GM23338 (cell line): ENCODE results near the gene PER2. TPM values are rescaled to one million over a fixed set of nuclear protein-coding genes. Genes with fewer than 3 reads are reported as not detected.
A peak's percentile ranks its signal among the peaks of the same experiment; 100 is the strongest.

ENCODE experiments used
- ATAC-seq: fragments of 200-7000 bp; cut with Tn5 transposase; 3 replicates; pipeline ENCODE4 v1.9.1; 2020
- DNase-seq: peaks from one replicate; pipeline ENCODE4 v3.0.0-alpha.2; 2015; ENCODE audit warnings: low spot score
- H2AFZ ChIP-seq: fragments of 200-600 bp; sonication (generic); 2 replicates; pipeline ENCODE4 v1.8.0; 2016; ENCODE audit warnings: antibody characterized with exemption, mild to moderate bottlenecking, moderate library complexity
- H3F3A ChIP-seq: fragments of 200-600 bp; sonication (generic); replicated peaks from 2 replicates; pipeline ENCODE4 v1.8.0; 2017; ENCODE audit warnings: antibody characterized with exemption, mixed run types, low read depth
- H3K27ac ChIP-seq: fragments of 200-600 bp; sonication (generic); 2 replicates; pipeline ENCODE4 v1.6.1; 2016; ENCODE audit warnings: low read depth
- H3K27me3 ChIP-seq: fragments of 200-600 bp; sonication (generic); 2 replicates; pipeline ENCODE4 v1.8.0; 2016; ENCODE audit warnings: mild to moderate bottlenecking, mixed run types, moderate library complexity; ENCODE audit not compliant: insufficient read depth
- H3K36me3 ChIP-seq: fragments of 200-600 bp; sonication (generic); 2 replicates; pipeline ENCODE4 v1.8.0; 2016; ENCODE audit warnings: mild to moderate bottlenecking; ENCODE audit not compliant: insufficient read depth
- H3K4me1 ChIP-seq: fragments of 200-600 bp; sonication (generic); 2 replicates; pipeline ENCODE4 v1.8.0; 2016; ENCODE audit warnings: mild to moderate bottlenecking, moderate library complexity; ENCODE audit not compliant: insufficient read depth
- H3K4me2 ChIP-seq: fragments of 200-600 bp; sonication (generic); 2 replicates; pipeline ENCODE4 v1.7.1; 2017; ENCODE audit warnings: mixed run types
- H3K4me3 ChIP-seq: fragments of 200-600 bp; sonication (generic); 2 replicates; pipeline ENCODE4 v1.6.1; 2016; ENCODE audit warnings: mixed run types
- H3K79me2 ChIP-seq: fragments of 200-600 bp; sonication (generic); replicated peaks from 2 replicates; pipeline ENCODE4 v1.8.0; 2017; ENCODE audit warnings: mild to moderate bottlenecking; ENCODE audit not compliant: insufficient read depth
- H3K9me2 ChIP-seq: fragments of 200-600 bp; sonication (generic); 2 replicates; pipeline ENCODE4 v1.8.0; 2017; ENCODE audit not compliant: insufficient read depth
- H4K20me1 ChIP-seq: fragments of 200-600 bp; sonication (generic); replicated peaks from 2 replicates; pipeline ENCODE4 v1.8.0; 2017; ENCODE audit warnings: mild to moderate bottlenecking; ENCODE audit not compliant: insufficient read depth
- H3K27ac Mint-ChIP-seq: 2 replicates; pipeline ENCODE4 v1.8.0; 2020; ENCODE audit warnings: inconsistent platforms, mild to moderate bottlenecking, moderate library complexity, mixed read lengths
- H3K27me3 Mint-ChIP-seq: 3 replicates; pipeline ENCODE4 v1.8.0; 2022; ENCODE audit warnings: low read depth, mild to moderate bottlenecking, moderate library complexity, mixed read lengths, inconsistent platforms; ENCODE audit not compliant: insufficient read depth, poor library complexity
- H3K36me3 Mint-ChIP-seq: 3 replicates; pipeline ENCODE4 v1.8.0; 2021; ENCODE audit warnings: low read depth, mild to moderate bottlenecking, inconsistent platforms, moderate library complexity, mixed read lengths
- H3K4me1 Mint-ChIP-seq: 3 replicates; pipeline ENCODE4 v1.8.0; 2020; ENCODE audit warnings: mild to moderate bottlenecking, inconsistent platforms, mixed read lengths
- H3K4me3 Mint-ChIP-seq: 3 replicates; pipeline ENCODE4 v1.8.0; 2021; ENCODE audit warnings: moderate library complexity, mild to moderate bottlenecking, inconsistent platforms, mixed read lengths
- H3K9me3 Mint-ChIP-seq: 3 replicates; pipeline ENCODE4 v1.8.0; 2020; ENCODE audit warnings: moderate library complexity, mild to moderate bottlenecking, inconsistent platforms, mixed read lengths
- CREB1 ChIP-seq: fragments of 250-450 bp; sonication (Bioruptor Pico); IDR thresholded peaks from 2 replicates; pipeline ENCODE4 v1.5.0; 2020; ENCODE audit warnings: low read depth, mild to moderate bottlenecking, moderate library complexity
- EZH2 ChIP-seq: fragments of 200-600 bp; sonication (generic); IDR thresholded peaks from one replicate; pipeline ENCODE4 v1.8.0; 2017; ENCODE audit warnings: antibody characterized with exemption, mild to moderate bottlenecking, low read depth; ENCODE audit not compliant: unreplicated experiment
- EZH2phosphoT487 ChIP-seq: fragments of 200-600 bp; sonication (generic); IDR thresholded peaks from one replicate; pipeline ENCODE4 v1.8.1; 2018; ENCODE audit warnings: antibody characterized with exemption; ENCODE audit not compliant: unreplicated experiment
- JUNB ChIP-seq: IDR thresholded peaks from one replicate; pipeline ENCODE4 v1.6.1; 2016; ENCODE audit warnings: antibody characterized with exemption; ENCODE audit not compliant: unreplicated experiment
- NANOG ChIP-seq: IDR thresholded peaks from 2 replicates; pipeline ENCODE4 v1.6.1; 2016; ENCODE audit warnings: antibody characterized with exemption, borderline replicate concordance
- POLR2AphosphoS5 ChIP-seq: IDR thresholded peaks from 2 replicates; pipeline ENCODE4 v1.6.1; 2016; ENCODE audit warnings: antibody characterized with exemption, low read depth
- STAT1 ChIP-seq: IDR thresholded peaks from one replicate; pipeline ENCODE4 v1.6.1; 2016; ENCODE audit warnings: antibody characterized with exemption; ENCODE audit not compliant: unreplicated experiment
- ZNF114 ChIP-seq: fragments of 250-450 bp; sonication (Bioruptor Pico); IDR thresholded peaks from 2 replicates; pipeline ENCODE4 v1.5.0; 2020; ENCODE audit warnings: mild to moderate bottlenecking, moderate library complexity
- ZNF331 ChIP-seq: fragments of 250-450 bp; sonication (Bioruptor Pico); IDR thresholded peaks from 2 replicates; pipeline ENCODE4 v1.5.0; 2020; ENCODE audit warnings: low read depth, mild to moderate bottlenecking, moderate library complexity
- polyA plus RNA-seq: library from polyadenylated mRNA; unstranded; fragments of >200 nt; fragmentation: Nextera tagmentation; extraction: Ambion mirVana; gene quantifications from 2 replicates; pipeline ENCODE4 v1.2.1, GENCODE V29; 2016
- total RNA-seq: library from RNA; depleted of rRNA; stranded (reverse); fragments of >200 nt; shearing (Covaris generic); gene quantifications from 2 replicates; pipeline ENCODE4 v1.2.3, GENCODE V29; 2014
- TF ChIP-seq, protein P1 (sequence below): IDR thresholded peaks from 2 replicates; pipeline ENCODE4 v1.6.1; 2016; ENCODE audit warnings: antibody characterized with exemption
- TF ChIP-seq, protein P2 (sequence below): IDR thresholded peaks from one replicate; pipeline ENCODE4 v1.6.1; 2018; ENCODE audit warnings: antibody characterized with exemption; ENCODE audit not compliant: unreplicated experiment
- TF ChIP-seq, protein P3 (sequence below), 2 experiments: fragments of 200-600 bp in 1 of 2; sonication (generic) in 1 of 2; conservative IDR thresholded peaks; 2 replicates each; pipeline versions ENCODE4 v1.5.1 to v1.6.1; 2016 to 2017; ENCODE audit warnings: antibody characterized with exemption in 2 of 2, low read depth in 2 of 2, mild to moderate bottlenecking in 2 of 2, moderate library complexity in 1 of 2
- TF ChIP-seq, protein P4 (sequence below): fragments of 250-450 bp; sonication (Bioruptor Pico); IDR thresholded peaks from 2 replicates; pipeline ENCODE4 v1.5.0; 2020; ENCODE audit warnings: mild to moderate bottlenecking, moderate library complexity

The PER2 gene
- total and polyA plus RNA-seq, 2 experiments from 2014 or later, result 2.2 to 4.6 TPM

DNA sequence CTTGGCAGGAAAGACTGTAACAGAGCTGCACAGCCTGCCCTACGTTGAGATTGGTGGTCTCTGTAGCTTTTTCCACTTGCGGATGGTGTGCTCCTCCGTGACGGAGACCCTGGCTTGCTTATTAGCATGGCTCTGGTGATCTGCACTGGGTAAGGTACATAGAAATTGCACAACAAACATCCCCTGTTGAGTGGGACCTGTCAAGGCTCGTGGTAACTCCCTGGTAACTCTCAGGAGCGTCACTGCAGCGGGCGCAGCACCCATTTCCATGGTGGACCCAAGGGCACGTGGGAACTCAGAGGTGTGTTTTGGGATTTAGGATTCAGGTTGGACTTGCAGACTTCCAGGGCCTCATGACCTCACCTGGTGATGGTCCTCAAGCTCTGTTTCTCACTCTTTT lies 33.1 kb upstream of the PER2 start:
- no peak overlapping the region for H3K27ac ChIP-seq
- no peak for TF ChIP-seq NANOG
- no peak for TF ChIP-seq ZNF114
- TF ChIP-seq STAT1, result no peak
- no peak for TF ChIP-seq EZH2
- TF ChIP-seq, protein P1, sequence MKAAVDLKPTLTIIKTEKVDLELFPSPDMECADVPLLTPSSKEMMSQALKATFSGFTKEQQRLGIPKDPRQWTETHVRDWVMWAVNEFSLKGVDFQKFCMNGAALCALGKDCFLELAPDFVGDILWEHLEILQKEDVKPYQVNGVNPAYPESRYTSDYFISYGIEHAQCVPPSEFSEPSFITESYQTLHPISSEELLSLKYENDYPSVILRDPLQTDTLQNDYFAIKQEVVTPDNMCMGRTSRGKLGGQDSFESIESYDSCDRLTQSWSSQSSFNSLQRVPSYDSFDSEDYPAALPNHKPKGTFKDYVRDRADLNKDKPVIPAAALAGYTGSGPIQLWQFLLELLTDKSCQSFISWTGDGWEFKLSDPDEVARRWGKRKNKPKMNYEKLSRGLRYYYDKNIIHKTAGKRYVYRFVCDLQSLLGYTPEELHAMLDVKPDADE, result no peak
- TF ChIP-seq CREB1 (CRISPR knock-in tag), result no peak
- no peak for TF ChIP-seq POLR2AphosphoS5
- no peak for TF ChIP-seq ZNF331 (CRISPR knock-in tag)
- TF ChIP-seq, protein P2, sequence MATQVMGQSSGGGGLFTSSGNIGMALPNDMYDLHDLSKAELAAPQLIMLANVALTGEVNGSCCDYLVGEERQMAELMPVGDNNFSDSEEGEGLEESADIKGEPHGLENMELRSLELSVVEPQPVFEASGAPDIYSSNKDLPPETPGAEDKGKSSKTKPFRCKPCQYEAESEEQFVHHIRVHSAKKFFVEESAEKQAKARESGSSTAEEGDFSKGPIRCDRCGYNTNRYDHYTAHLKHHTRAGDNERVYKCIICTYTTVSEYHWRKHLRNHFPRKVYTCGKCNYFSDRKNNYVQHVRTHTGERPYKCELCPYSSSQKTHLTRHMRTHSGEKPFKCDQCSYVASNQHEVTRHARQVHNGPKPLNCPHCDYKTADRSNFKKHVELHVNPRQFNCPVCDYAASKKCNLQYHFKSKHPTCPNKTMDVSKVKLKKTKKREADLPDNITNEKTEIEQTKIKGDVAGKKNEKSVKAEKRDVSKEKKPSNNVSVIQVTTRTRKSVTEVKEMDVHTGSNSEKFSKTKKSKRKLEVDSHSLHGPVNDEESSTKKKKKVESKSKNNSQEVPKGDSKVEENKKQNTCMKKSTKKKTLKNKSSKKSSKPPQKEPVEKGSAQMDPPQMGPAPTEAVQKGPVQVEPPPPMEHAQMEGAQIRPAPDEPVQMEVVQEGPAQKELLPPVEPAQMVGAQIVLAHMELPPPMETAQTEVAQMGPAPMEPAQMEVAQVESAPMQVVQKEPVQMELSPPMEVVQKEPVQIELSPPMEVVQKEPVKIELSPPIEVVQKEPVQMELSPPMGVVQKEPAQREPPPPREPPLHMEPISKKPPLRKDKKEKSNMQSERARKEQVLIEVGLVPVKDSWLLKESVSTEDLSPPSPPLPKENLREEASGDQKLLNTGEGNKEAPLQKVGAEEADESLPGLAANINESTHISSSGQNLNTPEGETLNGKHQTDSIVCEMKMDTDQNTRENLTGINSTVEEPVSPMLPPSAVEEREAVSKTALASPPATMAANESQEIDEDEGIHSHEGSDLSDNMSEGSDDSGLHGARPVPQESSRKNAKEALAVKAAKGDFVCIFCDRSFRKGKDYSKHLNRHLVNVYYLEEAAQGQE, result no peak
- TF ChIP-seq EZH2phosphoT487, result no peak
- TF ChIP-seq, protein P3, sequence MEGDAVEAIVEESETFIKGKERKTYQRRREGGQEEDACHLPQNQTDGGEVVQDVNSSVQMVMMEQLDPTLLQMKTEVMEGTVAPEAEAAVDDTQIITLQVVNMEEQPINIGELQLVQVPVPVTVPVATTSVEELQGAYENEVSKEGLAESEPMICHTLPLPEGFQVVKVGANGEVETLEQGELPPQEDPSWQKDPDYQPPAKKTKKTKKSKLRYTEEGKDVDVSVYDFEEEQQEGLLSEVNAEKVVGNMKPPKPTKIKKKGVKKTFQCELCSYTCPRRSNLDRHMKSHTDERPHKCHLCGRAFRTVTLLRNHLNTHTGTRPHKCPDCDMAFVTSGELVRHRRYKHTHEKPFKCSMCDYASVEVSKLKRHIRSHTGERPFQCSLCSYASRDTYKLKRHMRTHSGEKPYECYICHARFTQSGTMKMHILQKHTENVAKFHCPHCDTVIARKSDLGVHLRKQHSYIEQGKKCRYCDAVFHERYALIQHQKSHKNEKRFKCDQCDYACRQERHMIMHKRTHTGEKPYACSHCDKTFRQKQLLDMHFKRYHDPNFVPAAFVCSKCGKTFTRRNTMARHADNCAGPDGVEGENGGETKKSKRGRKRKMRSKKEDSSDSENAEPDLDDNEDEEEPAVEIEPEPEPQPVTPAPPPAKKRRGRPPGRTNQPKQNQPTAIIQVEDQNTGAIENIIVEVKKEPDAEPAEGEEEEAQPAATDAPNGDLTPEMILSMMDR (conservative IDR thresholded peaks at IDR 0.05; ENCODE audit: low read depth in 2 of 2), result no peak
- no peak for TF ChIP-seq JUNB
- TF ChIP-seq, protein P4, sequence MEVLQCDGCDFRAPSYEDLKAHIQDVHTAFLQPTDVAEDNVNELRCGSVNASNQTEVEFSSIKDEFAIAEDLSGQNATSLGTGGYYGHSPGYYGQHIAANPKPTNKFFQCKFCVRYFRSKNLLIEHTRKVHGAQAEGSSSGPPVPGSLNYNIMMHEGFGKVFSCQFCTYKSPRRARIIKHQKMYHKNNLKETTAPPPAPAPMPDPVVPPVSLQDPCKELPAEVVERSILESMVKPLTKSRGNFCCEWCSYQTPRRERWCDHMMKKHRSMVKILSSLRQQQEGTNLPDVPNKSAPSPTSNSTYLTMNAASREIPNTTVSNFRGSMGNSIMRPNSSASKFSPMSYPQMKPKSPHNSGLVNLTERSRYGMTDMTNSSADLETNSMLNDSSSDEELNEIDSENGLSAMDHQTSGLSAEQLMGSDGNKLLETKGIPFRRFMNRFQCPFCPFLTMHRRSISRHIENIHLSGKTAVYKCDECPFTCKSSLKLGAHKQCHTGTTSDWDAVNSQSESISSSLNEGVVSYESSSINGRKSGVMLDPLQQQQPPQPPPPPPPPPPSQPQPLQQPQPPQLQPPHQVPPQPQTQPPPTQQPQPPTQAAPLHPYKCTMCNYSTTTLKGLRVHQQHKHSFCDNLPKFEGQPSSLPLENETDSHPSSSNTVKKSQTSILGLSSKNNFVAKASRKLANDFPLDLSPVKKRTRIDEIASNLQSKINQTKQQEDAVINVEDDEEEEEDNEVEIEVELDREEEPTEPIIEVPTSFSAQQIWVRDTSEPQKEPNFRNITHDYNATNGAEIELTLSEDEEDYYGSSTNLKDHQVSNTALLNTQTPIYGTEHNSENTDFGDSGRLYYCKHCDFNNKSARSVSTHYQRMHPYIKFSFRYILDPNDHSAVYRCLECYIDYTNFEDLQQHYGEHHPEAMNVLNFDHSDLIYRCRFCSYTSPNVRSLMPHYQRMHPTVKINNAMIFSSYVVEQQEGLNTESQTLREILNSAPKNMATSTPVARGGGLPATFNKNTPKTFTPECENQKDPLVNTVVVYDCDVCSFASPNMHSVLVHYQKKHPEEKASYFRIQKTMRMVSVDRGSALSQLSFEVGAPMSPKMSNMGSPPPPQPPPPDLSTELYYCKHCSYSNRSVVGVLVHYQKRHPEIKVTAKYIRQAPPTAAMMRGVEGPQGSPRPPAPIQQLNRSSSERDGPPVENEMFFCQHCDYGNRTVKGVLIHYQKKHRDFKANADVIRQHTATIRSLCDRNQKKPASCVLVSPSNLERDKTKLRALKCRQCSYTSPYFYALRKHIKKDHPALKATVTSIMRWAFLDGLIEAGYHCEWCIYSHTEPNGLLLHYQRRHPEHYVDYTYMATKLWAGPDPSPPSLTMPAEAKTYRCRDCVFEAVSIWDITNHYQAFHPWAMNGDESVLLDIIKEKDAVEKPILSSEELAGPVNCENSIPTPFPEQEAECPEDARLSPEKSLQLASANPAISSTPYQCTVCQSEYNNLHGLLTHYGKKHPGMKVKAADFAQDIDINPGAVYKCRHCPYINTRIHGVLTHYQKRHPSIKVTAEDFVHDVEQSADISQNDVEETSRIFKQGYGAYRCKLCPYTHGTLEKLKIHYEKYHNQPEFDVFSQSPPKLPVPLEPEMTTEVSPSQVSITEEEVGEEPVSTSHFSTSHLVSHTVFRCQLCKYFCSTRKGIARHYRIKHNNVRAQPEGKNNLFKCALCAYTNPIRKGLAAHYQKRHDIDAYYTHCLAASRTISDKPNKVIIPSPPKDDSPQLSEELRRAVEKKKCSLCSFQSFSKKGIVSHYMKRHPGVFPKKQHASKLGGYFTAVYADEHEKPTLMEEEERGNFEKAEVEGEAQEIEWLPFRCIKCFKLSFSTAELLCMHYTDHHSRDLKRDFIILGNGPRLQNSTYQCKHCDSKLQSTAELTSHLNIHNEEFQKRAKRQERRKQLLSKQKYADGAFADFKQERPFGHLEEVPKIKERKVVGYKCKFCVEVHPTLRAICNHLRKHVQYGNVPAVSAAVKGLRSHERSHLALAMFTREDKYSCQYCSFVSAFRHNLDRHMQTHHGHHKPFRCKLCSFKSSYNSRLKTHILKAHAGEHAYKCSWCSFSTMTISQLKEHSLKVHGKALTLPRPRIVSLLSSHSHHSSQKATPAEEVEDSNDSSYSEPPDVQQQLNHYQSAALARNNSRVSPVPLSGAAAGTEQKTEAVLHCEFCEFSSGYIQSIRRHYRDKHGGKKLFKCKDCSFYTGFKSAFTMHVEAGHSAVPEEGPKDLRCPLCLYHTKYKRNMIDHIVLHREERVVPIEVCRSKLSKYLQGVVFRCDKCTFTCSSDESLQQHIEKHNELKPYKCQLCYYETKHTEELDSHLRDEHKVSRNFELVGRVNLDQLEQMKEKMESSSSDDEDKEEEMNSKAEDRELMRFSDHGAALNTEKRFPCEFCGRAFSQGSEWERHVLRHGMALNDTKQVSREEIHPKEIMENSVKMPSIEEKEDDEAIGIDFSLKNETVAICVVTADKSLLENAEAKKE (CRISPR knock-in tag), result no peak
- H3K4me3 ChIP-seq, result peak overlapping the region; percentile 68
- Mint-ChIP-seq H3K9me3 (peaks cover 3% of the 10 kb centered on the region; the same call in 1 of the 3 replicates), H3K36me3 (no peaks in the 10 kb centered on the region; the same call in 2 of the 3 replicates), H3K4me3 (peak overlapping the region; percentile 86), H3K4me1 (peaks cover 9% of the 10 kb centered on the region; the same call in 2 of the 3 replicates), H3K27me3 (peaks cover 12% of the 10 kb centered on the region), H3K27ac (no peak overlapping the region)
- H3K4me2 ChIP-seq, result peak overlapping the region; percentile 94
- no peaks in the 10 kb centered on the region for H3K36me3 ChIP-seq
- H3K79me2 ChIP-seq, result 0 out of 2 replicates have a peak, but pooled peaks cover 13% of the 10 kb centered on the region
- 0 out of 2 replicates have a peak overlapping the region, but pooled peaks have one; percentile 63 for H2AFZ ChIP-seq
- ATAC-seq, result no peak
- no peaks in the 10 kb centered on the region for H4K20me1 ChIP-seq
- peaks cover 9% of the 10 kb centered on the region; the same call in 1 of the 2 replicates for H3K4me1 ChIP-seq
- H3F3A ChIP-seq, result no peaks in the 10 kb centered on the region
- no peaks in the 10 kb centered on the region for H3K9me2 ChIP-seq
- DNase-seq, result no peak
- H3K27me3 ChIP-seq, result peaks cover 7% of the 10 kb centered on the region
